Activated CD4-positive, alpha-beta memory T cell treated with anti-CD3 and anti-CD28 coated beads, Interleukin-2, amount 10 ng/mL, durations not matched to agents 7 days and 5 days (primary cell): ENCODE results near the gene E2F7. TPM values are rescaled to one million over a fixed set of nuclear protein-coding genes. Genes with fewer than 3 reads are reported as not detected.

Source experiments
- CTCF ChIA-PET: fragments of 350-600 bp; sonication (Branson Sonifier 250); formaldehyde crosslinking; loops from one replicate; lab custom pipeline; 2021; ENCODE audit warnings: antibody characterized with exemption, inconsistent platforms; lab: Charles Lee
- POLR2A ChIA-PET: fragments of 350-600 bp; sonication (Branson Sonifier 250); formaldehyde crosslinking; loops from one replicate; lab custom pipeline; 2021; ENCODE audit warnings: antibody characterized with exemption; lab: Charles Lee
- DNase-seq: peaks from one replicate; pipeline ENCODE4 v3.0.0-alpha.2; 2020
- H3K27ac Mint-ChIP-seq: one replicate; pipeline ENCODE4 v1.8.0; 2021; ENCODE audit warnings: mild to moderate bottlenecking, mixed read lengths
- H3K27me3 Mint-ChIP-seq: one replicate; pipeline ENCODE4 v1.8.0; 2021; ENCODE audit warnings: mixed read lengths
- H3K36me3 Mint-ChIP-seq: one replicate; pipeline ENCODE4 v1.8.0; 2021; ENCODE audit warnings: low read depth, mixed read lengths
- H3K4me1 Mint-ChIP-seq: one replicate; pipeline ENCODE4 v1.8.0; 2021; ENCODE audit warnings: mixed read lengths
- H3K4me3 Mint-ChIP-seq: one replicate; pipeline ENCODE4 v1.8.0; 2021; ENCODE audit warnings: mild to moderate bottlenecking, mixed read lengths
- H3K9me3 Mint-ChIP-seq: one replicate; pipeline ENCODE4 v1.8.0; 2021; ENCODE audit warnings: mixed read lengths
- total RNA-seq, 2 experiments: library from RNA; stranded (reverse); gene quantifications; one replicate each; pipeline ENCODE4 v1.2.3, GENCODE V29; 2021

E2F7 gene
- total RNA-seq, 2 experiments from 2014 or later = 14.2 to 19.1 TPM

DNA sequence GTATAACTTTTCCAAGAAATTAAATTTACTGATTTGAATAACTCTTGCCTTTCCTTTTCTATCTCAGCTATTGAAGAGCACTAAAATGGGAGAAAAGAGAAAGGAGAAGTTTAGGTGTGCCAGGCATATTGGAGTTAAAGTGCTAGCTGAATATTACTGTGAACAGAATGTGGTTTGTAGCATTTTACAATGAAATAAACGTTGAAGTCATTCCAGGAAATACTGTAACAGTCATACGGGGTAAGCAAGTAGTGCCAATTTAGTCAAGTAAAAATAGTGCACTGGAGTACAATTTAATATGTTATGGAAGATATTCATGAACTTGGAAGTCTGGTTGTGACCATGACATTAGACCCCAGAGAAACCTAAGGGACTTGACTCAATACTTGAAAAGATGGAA, 62.1 kb downstream of the E2F7 start:
- no peak for DNase-seq
- Mint-ChIP-seq H3K27me3 (peaks cover 15% of the 10 kb centered on the region), H3K36me3 (no peaks in the 10 kb centered on the region), H3K4me1 (peaks cover 11% of the 10 kb centered on the region), H3K27ac (no peak overlapping the region), H3K4me3 (no peak overlapping the region), H3K9me3 (no peaks in the 10 kb centered on the region)
- CTCF ChIA-PET = no interaction called here
- POLR2A ChIA-PET = no interaction called here

DNA sequence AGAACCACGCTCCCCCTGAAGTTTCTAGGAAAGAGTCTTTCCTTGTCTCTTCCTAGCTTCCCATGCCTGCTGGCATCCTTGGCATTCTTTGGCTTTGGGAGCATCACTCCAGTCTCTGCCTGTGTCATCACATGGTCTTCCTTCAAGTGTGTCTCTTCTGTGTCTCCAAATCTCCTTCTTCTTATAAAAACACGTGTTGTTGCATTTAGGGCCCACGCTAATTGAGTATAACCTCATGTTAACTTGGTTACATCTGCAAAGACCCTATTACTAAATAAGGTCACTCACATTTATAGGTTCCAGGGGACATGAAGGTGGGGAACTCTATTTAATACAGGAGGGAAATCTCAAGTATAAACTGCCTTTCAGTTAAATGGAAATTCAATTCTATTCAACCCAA, 63.0 kb downstream of the E2F7 start:
- ChIA-PET CTCF (no interaction called here), POLR2A (no interaction called here)
- Mint-ChIP-seq H3K36me3 (no peaks in the 10 kb centered on the region), H3K27me3 (peaks cover 12% of the 10 kb centered on the region), H3K27ac (no peak overlapping the region), H3K4me1 (peaks cover 11% of the 10 kb centered on the region), H3K4me3 (no peak overlapping the region), H3K9me3 (no peaks in the 10 kb centered on the region)
- no peak for DNase-seq

DNA sequence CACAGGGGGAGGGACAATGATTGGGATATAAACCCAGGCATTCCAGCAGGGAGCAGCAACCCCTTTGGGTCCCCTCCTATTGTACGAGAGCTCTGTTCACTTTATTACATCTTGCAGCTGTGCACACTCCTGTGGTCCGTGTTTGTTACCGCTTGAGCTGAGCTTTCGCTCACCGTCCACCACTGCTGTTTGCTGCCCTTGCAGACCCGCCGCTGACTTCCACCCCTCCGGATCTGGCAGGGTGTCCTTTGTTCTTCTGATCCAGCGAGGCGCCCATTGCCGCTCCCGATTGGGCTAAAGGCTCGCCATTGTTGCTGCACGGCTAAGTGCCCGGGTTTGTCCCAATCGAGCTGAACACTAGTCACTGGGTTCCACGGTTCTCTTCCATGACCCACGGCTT, 64.1 kb downstream of the E2F7 start:
- ChIA-PET CTCF (interaction anchor here (5.1 kb wide), 1 partner anchor 9 kb away, joined by 24 read pairs; no protein-coding TSS in a partner anchor), POLR2A (no interaction called here)
- no peak overlapping the region for H3K27ac Mint-ChIP-seq
- H3K4me3 Mint-ChIP-seq = no peak overlapping the region
- H3K4me1 Mint-ChIP-seq = peaks cover 11% of the 10 kb centered on the region
- no peaks in the 10 kb centered on the region for H3K9me3 Mint-ChIP-seq
- H3K27me3 Mint-ChIP-seq = peaks cover 12% of the 10 kb centered on the region
- no peak for DNase-seq
- no peaks in the 10 kb centered on the region for H3K36me3 Mint-ChIP-seq

DNA sequence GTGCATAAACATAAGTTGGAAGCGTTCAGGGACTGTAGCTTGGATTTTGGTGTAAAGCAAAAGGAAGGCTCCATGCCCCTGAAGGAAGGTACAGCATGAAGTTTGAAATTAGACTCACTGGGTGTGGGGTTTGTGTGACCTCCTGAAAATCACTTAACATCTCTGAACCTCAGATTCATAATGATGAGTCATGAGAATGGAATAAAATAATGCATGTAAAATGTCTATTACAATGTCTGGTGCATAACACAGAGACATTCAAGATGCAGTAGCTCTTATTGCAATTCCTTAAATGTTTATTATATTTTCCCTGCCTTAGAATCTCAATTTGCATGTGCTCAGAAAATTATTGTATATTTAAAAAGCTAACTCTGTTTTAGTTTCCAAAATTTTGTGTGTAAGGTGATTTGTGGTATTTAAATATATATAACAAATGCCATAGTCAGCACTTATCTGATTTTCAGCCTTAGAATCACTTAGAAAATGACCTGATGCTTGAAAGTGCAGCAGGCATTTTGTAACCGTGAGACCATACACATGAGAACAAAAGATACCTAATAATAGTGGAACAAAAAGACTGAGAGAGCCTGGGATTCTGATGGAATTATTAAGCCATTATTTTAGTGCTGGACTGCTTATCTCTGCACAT, 66.3 kb downstream of the E2F7 start:
- CTCF ChIA-PET = interaction anchor here (5.1 kb wide), 1 partner anchor 11 kb away, joined by 24 read pairs; no protein-coding TSS in a partner anchor
- POLR2A ChIA-PET = no interaction called here
- H3K27ac Mint-ChIP-seq = no peak overlapping the region
- H3K4me1 Mint-ChIP-seq = peaks cover 11% of the 10 kb centered on the region
- H3K4me3 Mint-ChIP-seq = no peak overlapping the region
- no peak for DNase-seq
- H3K27me3 Mint-ChIP-seq = peaks cover 5% of the 10 kb centered on the region
- H3K9me3 Mint-ChIP-seq = no peaks in the 10 kb centered on the region
- H3K36me3 Mint-ChIP-seq = no peaks in the 10 kb centered on the region

DNA sequence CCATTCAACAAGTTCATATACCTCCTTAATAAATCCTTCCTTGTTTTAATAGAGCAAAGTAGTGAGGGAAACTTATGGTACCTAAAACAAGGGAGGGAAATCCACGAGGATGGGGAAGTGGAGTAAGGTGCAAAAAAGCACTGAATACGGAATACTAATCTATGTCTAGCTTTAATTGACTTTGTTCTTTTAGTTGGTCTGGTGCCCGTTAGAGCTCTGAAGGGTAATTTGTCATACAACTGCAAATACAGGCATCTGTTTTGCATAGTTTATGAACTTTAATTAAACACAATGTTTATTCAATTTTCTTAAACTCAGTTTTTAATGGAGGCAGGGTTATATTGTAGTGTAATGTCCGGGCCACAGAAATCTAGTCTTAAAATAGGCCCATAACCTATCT, 67.0 kb downstream of the E2F7 start:
- POLR2A ChIA-PET = no interaction called here
- Mint-ChIP-seq H3K4me1 (peaks cover 6% of the 10 kb centered on the region), H3K27me3 (peaks cover 4% of the 10 kb centered on the region), H3K9me3 (no peaks in the 10 kb centered on the region), H3K4me3 (no peak overlapping the region), H3K27ac (no peak overlapping the region), H3K36me3 (no peaks in the 10 kb centered on the region)
- CTCF ChIA-PET = interaction anchor here (5.1 kb wide), 1 partner anchor 12 kb away, joined by 24 read pairs; no protein-coding TSS in a partner anchor
- DNase-seq = no peak

DNA sequence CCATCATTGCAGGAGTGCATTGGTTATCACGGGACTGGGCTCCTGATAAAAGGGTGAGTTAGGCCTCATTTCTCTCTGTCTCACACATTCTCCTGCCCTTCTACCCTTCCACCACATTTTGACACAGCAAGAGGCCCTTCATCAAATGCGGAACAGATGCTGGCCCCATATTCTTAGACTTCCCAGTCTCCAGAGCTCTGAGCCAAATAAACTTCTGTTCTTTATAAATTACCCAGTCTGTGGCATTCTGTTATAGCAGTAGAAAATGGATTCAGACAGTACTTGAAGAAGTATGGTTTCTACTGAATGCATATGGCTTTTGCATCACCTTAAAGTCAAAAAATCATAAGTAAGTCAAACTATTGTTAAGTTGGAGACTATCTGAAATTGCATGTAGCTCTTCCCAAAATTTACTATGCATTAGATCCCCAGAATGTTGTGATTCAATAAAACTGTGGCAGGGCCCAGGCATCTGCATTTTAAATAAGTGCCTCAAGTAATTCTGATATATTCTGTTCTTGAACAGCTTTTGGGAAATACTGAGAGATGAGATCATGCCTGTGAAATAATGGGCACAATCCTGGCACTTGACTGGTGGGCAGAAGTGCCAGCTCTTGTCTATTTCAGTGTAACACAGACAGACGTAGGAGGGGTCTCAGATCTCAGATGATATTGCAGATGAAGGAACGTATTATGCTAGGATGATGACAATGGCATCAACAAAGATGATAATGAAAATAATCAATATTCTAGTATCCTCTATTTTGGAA, 68.2 kb downstream of the E2F7 start:
- Mint-ChIP-seq H3K4me3 (no peak overlapping the region), H3K4me1 (no peaks in the 10 kb centered on the region), H3K9me3 (no peaks in the 10 kb centered on the region), H3K27me3 (peaks cover 2% of the 10 kb centered on the region), H3K27ac (no peak overlapping the region), H3K36me3 (no peaks in the 10 kb centered on the region)
- DNase-seq = no peak
- ChIA-PET CTCF (interaction anchor here (5.1 kb wide), 1 partner anchor 13 kb away, joined by 24 read pairs; no protein-coding TSS in a partner anchor), POLR2A (no interaction called here)

DNA sequence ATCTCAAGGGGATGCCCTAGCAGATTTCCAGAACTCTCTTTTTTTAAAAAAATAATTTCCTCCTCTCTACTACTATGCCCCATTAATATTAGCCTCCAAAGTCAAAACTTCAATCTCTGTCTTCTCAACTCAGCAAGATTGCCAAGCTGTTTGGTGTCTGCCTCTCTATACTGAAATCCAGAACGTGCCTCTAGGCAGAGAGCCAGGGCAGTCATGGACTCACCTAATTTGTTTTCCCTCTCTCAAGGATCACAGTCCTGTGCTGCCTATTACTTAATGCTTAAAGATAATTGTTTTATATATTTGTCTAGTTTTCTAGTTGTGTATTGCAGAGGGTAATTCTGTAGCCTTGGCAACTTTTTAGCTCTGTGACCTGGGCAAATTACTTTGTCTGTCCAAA, 74.7 kb downstream of the E2F7 start:
- DNase-seq = no peak
- Mint-ChIP-seq H3K4me1 (no peaks in the 10 kb centered on the region), H3K36me3 (no peaks in the 10 kb centered on the region), H3K27ac (no peak overlapping the region), H3K9me3 (no peaks in the 10 kb centered on the region), H3K4me3 (no peak overlapping the region), H3K27me3 (peaks cover 4% of the 10 kb centered on the region)
- POLR2A ChIA-PET = no interaction called here
- CTCF ChIA-PET = interaction anchor here (2.6 kb wide), 1 partner anchor 20 kb away, joined by 7 read pairs; no protein-coding TSS in a partner anchor

DNA sequence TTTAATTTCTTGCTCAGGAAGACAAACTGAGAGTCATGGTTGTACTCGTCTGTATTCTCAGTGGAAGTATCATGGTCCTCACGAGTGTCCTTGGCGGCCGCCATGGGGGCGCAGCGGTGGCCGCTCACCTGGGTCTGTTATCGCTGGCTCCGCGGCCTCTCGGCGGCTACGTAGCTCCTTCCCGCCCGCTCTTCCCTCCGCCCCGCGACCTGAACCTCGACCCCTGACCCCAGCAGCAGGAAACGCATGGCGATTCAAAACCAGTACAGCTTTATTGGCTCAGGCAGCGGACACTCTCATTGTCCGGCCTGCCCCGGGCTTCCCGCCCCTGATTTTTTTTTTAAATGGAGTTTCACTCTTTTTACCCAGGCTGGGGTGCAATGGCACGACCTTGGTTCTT, 80.8 kb downstream of the E2F7 start:
- Mint-ChIP-seq H3K4me3 (no peak overlapping the region), H3K36me3 (no peaks in the 10 kb centered on the region), H3K9me3 (peaks cover 10% of the 10 kb centered on the region), H3K27me3 (peaks cover 5% of the 10 kb centered on the region), H3K4me1 (no peaks in the 10 kb centered on the region), H3K27ac (no peak overlapping the region)
- CTCF ChIA-PET = no interaction called here
- POLR2A ChIA-PET = no interaction called here
- DNase-seq = no peak

DNA sequence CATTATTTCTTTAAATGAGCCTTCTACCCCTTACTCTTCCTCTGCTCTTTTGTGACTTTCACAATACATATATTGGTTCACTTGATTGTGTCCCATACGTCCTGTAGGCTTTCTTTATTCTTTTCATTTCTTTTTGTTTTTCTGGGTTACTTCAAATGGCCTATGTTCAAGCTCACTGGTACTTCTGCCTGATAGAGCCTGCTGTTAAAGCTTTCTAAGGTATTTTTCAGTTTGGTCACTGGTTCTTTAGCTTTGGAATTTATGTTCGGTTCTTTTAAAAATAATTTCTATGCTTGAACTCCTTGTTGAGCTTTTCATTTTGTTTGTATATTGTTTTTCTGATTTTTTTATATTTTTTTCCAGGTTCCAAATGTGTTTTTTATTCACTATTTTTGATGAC, 81.9 kb downstream of the E2F7 start:
- Mint-ChIP-seq H3K27ac (no peak overlapping the region), H3K9me3 (peaks cover 10% of the 10 kb centered on the region), H3K4me1 (no peaks in the 10 kb centered on the region), H3K4me3 (no peak overlapping the region), H3K27me3 (peaks cover 5% of the 10 kb centered on the region), H3K36me3 (no peaks in the 10 kb centered on the region)
- DNase-seq = no peak
- CTCF ChIA-PET = no interaction called here
- POLR2A ChIA-PET = no interaction called here

DNA sequence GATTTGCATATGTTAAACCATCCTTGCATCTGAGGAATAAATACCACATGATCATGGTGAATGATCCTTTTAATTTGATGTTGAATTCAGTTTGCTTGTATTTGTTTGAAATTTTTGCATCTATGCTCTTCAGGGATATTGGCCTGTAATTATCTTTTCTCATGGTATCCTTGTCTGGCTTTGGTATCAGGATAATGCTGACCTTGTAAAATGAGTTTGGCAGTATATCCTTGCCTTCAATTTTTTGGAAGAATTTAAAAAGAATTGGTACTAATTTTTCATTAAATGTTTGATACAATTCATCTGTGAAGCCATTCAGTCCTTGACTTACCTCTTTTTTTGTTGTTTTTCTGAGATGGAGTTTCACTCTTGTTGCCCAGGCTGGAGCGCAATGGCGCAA, 85.2 kb downstream of the E2F7 start:
- Mint-ChIP-seq H3K9me3 (peaks cover 10% of the 10 kb centered on the region), H3K4me3 (no peak overlapping the region), H3K27ac (no peak overlapping the region), H3K27me3 (peaks cover 7% of the 10 kb centered on the region), H3K4me1 (no peaks in the 10 kb centered on the region), H3K36me3 (no peaks in the 10 kb centered on the region)
- DNase-seq = no peak
- ChIA-PET CTCF (no interaction called here), POLR2A (no interaction called here)

DNA sequence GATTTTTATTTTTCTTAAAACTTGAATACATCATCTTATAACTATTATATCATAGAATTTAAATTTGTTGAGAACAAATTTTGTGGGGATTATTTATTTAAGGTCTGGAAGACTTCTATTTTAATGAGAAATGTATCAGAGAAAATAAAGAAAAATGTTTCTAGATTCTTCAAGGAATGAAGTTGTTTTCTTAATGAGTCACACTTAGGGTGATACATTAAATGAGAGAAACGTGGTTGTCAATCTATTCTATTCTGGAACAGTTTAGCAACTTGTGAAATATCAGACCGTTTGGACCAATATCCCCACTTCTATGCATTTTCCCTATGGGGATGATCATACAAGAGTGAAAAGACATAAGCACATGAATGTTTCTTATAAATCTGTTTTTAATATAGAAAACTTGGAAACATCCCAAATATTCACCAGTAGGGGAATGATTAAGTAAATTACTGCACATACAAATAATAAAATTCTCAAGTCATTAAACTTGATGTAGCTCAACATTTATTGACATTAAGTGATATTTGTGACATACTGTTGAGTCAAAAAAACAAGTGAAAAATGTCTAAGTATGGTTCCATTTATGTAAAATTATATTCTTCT, 88.5 kb downstream of the E2F7 start:
- Mint-ChIP-seq H3K9me3 (peaks cover 1% of the 10 kb centered on the region), H3K4me1 (no peaks in the 10 kb centered on the region), H3K27me3 (peaks cover 14% of the 10 kb centered on the region), H3K27ac (no peak overlapping the region), H3K36me3 (no peaks in the 10 kb centered on the region), H3K4me3 (no peak overlapping the region)
- DNase-seq = no peak
- CTCF ChIA-PET = no interaction called here
- POLR2A ChIA-PET = no interaction called here
